Fibroblast of mammary gland (primary cell): Measurements from ENCODE around the gene CILP.

Experiments used
- DNase-seq: peaks from one replicate; pipeline ENCODE4 v3.0.0-alpha.2; 2010; ENCODE audit warnings: low read depth
- H3K4me3 ChIP-seq: 2 replicates; pipeline ENCODE4 v1.5.1; 2011; ENCODE audit warnings: low read depth, mild to moderate bottlenecking, low read length, moderate library complexity; ENCODE audit not compliant: control insufficient read depth
- TF ChIP-seq, protein P1 (sequence below): conservative IDR thresholded peaks from 2 replicates; pipeline ENCODE4 v1.5.1; 2011; ENCODE audit warnings: low read depth, low read length, inconsistent platforms; ENCODE audit not compliant: control insufficient read depth, insufficient read depth

CILP gene

DNA sequence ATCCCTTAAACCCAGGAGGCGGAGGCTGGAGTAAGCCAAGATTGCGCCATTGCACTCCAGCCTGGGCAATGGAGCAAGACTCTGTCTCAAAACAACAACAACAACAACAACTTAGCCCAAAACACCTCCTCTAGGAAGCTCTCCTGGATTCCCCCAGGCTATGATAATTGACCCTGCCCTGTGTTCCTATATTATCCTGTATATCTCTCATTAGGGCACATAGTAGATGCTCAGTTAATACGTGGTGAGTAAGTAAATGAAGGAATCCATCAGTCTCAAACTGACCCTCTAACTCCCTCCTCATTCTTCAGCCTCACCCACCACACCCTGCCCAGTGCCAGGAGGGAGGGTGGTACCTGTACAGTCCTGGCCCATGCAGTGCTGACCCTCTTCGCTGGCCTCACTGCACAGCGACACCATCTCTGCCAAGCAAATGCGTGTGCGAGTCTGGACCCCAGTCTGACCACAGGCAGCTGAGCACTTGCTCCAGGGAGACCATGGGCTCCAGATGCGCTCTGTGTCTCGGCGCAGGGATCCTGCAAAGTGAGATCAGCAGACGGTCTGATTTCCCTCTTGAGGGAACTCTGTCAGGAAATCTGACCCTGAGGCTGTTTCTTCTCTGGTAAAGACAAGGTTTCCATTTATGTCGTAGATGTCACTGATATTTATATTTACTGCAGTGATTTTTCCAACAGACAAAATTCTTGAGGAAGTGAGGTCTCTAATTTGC lies 6.2 kb downstream of the CILP start:
- TF ChIP-seq, protein P1, sequence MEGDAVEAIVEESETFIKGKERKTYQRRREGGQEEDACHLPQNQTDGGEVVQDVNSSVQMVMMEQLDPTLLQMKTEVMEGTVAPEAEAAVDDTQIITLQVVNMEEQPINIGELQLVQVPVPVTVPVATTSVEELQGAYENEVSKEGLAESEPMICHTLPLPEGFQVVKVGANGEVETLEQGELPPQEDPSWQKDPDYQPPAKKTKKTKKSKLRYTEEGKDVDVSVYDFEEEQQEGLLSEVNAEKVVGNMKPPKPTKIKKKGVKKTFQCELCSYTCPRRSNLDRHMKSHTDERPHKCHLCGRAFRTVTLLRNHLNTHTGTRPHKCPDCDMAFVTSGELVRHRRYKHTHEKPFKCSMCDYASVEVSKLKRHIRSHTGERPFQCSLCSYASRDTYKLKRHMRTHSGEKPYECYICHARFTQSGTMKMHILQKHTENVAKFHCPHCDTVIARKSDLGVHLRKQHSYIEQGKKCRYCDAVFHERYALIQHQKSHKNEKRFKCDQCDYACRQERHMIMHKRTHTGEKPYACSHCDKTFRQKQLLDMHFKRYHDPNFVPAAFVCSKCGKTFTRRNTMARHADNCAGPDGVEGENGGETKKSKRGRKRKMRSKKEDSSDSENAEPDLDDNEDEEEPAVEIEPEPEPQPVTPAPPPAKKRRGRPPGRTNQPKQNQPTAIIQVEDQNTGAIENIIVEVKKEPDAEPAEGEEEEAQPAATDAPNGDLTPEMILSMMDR = no peak

DNA sequence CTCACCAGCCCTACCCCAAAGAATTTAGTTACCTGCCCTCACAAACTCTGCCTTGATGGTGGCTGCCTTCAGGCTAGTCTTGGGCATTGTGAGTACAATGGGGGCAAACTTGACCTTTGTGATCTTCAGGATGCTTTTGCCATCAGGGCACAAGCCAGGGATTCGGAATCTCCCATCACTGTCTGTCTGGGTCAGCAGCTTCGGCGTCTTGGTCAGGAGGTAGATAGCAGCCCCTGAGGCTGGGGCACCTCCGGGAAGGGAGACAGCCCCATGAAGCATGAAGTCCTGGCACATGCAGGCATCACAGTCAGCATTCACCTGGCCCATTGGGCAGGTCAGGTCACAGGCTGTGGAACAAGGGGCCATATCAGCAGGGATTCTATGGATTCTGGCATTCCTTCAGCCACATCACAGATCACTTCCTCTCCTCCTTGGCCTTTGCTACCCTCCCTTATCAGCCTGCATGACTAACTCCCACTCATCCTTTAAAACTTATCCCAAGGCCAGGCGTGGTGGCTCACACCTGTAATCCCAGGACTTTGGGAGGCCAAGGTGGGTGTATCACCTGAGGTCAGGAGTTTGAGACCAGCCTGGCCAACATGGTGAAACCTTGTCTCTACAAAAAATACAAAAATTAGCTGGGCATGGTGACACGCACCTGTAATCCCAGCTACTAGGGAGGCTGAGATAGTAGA lies 6.9 kb downstream of the CILP start:
- DNase-seq = no peak
- TF ChIP-seq, protein P1 = no peak
- H3K4me3 ChIP-seq = no peak overlapping the region

More for the DNA sequence above, 6.2 kb downstream of the CILP start:
- no peak overlapping the region for H3K4me3 ChIP-seq
- no peak for DNase-seq

DNA sequence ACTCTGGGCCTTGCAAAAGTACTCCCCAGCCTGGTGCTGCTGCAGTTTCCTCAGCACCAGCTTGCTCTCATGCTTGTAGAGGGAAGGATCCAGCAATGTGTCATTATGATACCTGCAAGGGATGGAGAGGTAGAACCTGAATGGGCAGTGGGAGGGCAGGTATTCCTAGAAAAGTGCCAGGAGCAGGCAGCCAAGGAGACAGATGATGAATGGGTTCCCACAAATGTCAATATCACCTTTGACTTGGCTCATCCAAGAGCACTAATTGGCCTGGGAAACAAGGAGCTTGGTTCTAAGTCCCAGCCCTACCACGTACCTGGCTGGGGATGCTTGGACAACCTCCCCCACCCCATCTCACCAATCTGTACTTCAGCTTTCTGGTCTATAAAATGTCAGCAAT lies 9.4 kb downstream of the CILP start:
- no peak for DNase-seq
- TF ChIP-seq, protein P1 = no peak
- no peak overlapping the region for H3K4me3 ChIP-seq

DNA sequence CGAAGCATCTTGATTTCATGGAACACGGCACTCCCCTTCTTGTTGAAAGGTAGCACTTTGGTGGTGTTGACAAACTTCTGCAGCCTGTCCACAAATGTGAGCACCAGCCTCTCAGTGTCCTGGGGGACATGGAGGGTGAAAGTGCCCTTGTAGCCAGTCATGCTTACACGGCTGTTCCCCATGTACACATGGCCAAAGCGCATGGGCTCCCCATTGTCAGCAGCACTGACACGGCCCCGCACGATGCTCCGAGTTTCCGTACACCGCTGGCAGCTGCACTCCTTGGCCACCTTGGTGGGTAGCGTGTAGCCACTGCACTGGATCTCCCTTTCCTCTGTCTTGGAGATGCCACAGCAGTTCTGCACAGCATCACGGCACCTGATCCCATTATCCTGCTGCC lies 12.7 kb downstream of the CILP start:
- TF ChIP-seq, protein P1 = no peak
- no peak overlapping the region for H3K4me3 ChIP-seq
- no peak for DNase-seq

DNA sequence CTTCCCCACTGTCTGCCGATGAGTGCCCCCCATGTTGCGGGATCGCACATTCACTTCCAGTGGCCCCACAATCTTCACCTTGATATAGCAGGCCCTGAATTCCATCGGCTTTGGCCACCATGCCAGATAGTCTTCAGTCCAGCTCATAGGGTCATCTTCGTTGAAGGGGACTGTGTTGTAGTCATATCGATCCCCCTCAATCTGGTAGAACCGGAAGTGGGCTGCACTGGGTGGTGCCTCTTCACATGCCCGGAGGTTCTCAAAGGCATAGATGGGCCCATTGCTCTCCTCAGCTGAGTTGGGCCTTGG lies 14.0 kb downstream of the CILP start:
- no peak for DNase-seq
- no peak overlapping the region for H3K4me3 ChIP-seq
- TF ChIP-seq, protein P1 = no peak

DNA sequence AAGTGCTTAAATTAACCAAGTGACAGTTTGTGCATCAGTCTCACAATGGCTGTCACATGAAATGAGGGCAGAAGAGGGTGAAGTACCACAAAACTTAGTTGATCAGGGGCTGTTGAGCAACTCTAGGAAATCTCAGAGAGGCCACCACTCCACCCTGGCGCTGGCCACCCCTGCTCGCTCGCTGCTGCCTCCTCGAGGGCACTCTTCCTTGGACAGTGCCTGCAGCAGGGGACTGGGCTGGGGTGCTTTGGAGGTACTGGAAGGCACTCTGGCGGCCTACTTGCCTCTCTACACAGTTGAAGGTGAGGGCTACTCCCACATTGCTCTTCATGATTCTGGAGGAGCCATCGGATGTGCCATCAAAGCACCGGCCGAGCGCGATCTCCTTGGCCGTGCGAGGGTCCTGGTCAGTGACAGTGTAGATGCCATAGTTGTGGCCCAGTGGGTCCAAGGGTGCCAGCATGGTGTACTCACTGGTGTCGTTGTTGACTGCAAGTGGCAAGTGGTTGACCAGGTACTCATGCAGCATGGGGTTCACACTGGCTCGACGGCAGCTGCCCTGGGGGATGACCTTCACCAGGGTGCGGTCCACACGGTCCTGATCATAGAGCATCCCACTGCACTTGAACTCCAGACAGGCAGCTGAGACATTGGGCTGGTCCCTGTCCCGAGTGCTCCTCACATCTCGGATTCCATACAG lies 14.5 kb downstream of the CILP start:
- DNase-seq = no peak
- no peak overlapping the region for H3K4me3 ChIP-seq
- TF ChIP-seq, protein P1 = no peak
